Measurements from ENCODE around the gene DHX34. TPM values are rescaled to one million over a fixed set of nuclear protein-coding genes. Genes with fewer than 3 reads are reported as not detected.
A peak's percentile ranks its signal among the peaks of the same experiment; 100 is the strongest.
"Not testable (repeated sequence)": the region's sequence is repeated elsewhere in the genome, so short reads cannot be mapped to it uniquely, and the experiment has no call there.

The DHX34 gene
- total RNA-seq, 1 donor = 13.4 TPM

DNA sequence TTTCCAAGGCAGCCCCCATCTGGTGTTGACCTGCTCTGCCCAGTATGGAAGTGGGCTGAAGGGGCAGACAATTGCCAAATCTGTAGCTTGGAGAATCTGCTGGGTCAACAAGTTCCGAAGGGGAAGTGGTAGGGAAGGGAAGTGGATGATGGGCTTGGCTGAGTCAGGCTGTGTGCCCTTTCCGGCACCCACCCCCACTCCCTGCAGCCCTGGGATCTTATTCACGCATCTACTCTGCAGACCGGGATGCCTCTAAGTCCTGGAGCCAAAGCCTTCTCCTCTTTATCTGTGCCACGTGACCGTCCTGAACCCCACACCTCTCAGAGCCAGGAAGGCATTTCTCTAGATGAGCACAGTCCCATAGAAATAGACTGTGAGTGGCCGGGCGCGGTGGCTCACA lies 24.6 kb upstream of the DHX34 start:
- H3K4me3 ChIP-seq (ENCODE audit: low read depth, low read length) = no peak overlapping the region
- TF ChIP-seq, protein P1, sequence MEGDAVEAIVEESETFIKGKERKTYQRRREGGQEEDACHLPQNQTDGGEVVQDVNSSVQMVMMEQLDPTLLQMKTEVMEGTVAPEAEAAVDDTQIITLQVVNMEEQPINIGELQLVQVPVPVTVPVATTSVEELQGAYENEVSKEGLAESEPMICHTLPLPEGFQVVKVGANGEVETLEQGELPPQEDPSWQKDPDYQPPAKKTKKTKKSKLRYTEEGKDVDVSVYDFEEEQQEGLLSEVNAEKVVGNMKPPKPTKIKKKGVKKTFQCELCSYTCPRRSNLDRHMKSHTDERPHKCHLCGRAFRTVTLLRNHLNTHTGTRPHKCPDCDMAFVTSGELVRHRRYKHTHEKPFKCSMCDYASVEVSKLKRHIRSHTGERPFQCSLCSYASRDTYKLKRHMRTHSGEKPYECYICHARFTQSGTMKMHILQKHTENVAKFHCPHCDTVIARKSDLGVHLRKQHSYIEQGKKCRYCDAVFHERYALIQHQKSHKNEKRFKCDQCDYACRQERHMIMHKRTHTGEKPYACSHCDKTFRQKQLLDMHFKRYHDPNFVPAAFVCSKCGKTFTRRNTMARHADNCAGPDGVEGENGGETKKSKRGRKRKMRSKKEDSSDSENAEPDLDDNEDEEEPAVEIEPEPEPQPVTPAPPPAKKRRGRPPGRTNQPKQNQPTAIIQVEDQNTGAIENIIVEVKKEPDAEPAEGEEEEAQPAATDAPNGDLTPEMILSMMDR (IDR thresholded peaks at IDR 0.05; ENCODE audit: insufficient read depth, low read depth, low read length) = no peak
- DNase-seq (ENCODE audit: low read depth) = no peak

DNA sequence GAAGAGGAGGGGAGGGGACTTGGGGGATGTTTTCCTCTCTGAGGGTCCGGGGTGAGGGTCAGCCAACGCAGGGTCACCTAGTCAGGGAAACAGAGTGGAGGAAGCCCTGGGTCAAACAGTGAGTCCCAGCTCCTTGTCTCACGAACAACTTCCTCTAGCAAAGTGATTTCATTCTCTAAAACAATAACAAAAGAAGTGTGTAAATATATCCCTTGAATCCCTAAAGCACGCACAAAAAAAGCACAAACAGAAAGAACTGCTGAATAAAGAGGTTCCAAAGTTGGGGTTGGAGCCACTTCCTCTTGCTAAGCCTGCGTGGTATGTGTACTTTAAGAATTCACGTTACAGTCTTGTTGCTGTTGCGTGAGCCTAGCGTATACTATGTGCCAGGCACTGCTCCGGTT lies 18.6 kb upstream of the DHX34 start:
- no peak overlapping the region for H3K4me3 ChIP-seq (ENCODE audit: low read depth, low read length)
- TF ChIP-seq, protein P1 (IDR thresholded peaks at IDR 0.05; ENCODE audit: insufficient read depth, low read depth, low read length) = no peak
- DNase-seq (ENCODE audit: low read depth) = peak; percentile 34

DNA sequence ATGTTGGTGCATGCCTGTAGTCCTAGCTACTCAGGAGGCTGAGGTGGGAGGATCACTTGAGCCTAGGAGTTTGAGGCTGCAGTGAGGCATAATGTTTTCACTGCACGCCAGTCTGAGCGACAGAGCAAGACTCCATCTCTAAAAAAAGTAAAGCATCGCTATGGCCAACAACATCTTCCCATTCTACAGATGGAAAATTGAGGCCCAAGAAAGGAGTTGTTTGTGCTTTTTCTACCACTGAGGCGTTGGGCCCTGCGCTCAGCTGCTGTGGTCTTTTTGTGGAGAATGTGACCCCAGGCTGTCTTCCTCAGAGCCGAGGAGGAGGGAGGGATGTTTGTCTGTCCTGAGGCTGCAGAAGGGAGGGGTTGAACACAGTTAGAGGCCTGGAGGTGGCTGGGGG lies 17.6 kb upstream of the DHX34 start:
- H3K4me3 ChIP-seq (ENCODE audit: low read depth, low read length) = no peak overlapping the region
- no peak for DNase-seq (ENCODE audit: low read depth)
- TF ChIP-seq, protein P1 (IDR thresholded peaks at IDR 0.05; ENCODE audit: insufficient read depth, low read depth, low read length) = no peak

DNA sequence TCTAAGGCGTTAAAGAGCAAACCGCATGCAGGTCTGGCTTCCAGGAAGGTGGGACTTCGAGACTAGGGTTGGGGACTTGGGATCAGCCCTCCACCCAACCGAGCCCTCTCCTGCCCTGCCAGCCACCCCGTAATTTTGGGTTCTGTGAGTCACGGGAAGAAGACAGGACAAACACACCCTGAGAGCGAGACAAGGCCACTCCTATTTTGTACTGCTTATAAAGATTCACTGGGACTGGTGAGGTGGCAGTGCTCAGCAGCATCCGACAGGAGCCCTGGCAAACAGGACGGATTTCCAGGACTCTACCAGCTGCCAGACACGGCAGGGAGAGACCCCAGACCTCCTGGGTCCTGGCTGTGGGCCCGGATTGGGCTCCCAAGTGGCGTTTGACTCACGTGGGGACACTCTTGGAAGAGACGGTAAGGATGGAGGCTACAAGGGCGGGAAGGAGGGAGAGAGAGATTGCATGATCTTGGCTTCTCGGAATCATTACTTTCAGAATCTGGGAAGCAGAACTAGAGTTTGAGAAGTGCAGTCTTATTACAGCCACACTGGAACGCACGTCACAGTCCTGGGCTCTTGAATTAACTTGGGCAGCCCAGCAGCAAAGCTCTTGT lies 17.1 kb upstream of the DHX34 start, which contains the start of gene C5AR2:
Gene C5AR2 (plus strand): TSS at position 245 of the 617 bp plus-strand sequence. CDS start 8,625 bp downstream, outside the sequence.
- DNase-seq (ENCODE audit: low read depth) = no peak
- H3K4me3 ChIP-seq (ENCODE audit: low read depth, low read length) = no peak within 1 kb of the TSS
- TF ChIP-seq, protein P1 (IDR thresholded peaks at IDR 0.05; ENCODE audit: insufficient read depth, low read depth, low read length) = no peak

DNA sequence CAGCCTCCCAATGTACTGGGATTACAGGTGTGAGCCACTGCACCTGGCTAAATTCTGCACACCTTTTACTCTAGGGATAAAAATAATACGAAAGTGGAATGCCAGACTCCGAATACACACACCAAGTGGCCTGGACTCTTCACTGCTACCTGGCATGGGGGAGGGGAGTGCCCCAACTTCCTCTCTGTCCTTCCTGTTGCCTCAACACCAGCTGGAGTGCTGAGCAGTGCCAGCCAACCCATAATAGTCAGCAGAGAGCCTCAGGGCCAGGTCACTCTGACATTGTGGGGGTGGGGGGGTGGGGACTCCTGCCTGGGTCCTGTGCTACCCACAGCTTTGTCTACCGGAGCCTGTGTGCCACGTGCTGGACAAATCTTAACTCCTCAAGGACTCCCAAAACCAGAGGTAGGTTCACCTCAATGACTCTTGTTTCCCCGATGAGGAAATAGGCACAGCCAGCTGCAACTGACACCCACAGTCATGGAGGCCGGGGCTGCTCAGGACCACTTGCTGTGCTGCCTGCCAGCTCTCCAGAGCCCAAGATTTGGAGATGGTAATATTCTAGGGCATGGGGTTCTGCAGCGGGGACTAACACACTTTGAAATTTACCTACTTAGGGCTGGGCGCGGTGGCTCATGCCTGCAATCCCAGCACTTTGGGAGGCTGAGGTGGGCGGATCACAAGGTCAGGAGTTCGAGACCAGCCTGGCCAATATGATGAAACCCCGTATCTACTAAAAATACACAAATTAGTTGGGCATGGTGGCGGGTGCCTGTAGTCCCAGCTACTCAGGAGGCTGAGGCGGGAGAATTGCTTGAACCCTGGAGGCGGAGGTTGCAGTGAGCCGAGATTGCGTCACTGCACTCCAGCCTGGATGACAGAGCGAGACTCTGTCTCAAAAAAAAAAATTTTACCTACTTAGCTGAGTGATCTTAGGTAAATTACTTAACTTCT lies 12.1 kb upstream of the DHX34 start:
- not testable (repeated sequence) for DNase-seq (ENCODE audit: low read depth); H3K4me3 ChIP-seq (ENCODE audit: low read depth, low read length)

DNA sequence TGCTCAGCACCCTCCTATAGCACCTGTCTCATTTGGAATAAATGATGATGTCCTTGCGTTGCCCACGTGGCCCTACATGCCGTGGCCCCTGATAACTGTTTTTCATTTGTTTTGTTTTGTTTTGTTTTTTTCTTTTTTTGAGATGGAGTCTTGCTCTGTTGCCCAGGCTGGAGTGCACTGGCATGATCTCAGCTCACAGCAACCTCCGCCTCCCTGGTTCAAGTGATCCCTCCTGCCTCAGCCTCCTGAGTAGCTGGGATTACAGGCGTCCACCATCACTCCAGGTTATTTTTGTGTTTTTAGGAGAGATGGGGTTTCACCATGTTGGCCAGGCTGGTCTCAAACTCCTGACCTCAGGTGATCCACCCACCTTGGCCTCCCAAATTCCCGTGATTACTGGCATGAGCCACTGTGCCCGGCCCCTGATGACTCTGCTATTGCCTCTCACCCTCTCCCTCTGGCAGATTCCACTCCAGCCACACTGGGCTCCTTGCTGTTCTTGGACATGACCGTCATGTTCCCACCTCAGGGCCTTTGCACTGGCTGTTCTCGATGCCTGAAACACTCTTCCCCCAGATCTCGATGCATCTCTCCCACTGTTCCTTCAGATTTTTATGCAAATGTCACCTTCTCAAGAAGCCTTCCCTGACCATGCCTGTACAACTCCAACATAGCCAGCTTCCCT lies 9.8 kb upstream of the DHX34 start:
- DNase-seq (ENCODE audit: low read depth) = no peak
- no peak overlapping the region for H3K4me3 ChIP-seq (ENCODE audit: low read depth, low read length)
- TF ChIP-seq, protein P1 (IDR thresholded peaks at IDR 0.05; ENCODE audit: insufficient read depth, low read depth, low read length) = no peak

Measured in fibroblast of villous mesenchyme (primary cell).